NCI-H2171 treated with DMSO at 0.1 percent for 48 hours (cell line): ENCODE data around the gene AMOTL1.
"Not testable (repeated sequence)": the region's sequence is repeated elsewhere in the genome, so short reads cannot be mapped to it uniquely, and the experiment has no call there.

Source experiments
- DNase-seq: peaks from one replicate; lab custom pipeline; 2025; lab: John Stamatoyannopoulos, UW

Gene AMOTL1

GRCh38 chr11:94771390-94771789, 3.2 kb downstream of the AMOTL1 start:
- DNase-seq: no peak

GRCh38 chr11:94771951-94772350, 3.8 kb downstream of the AMOTL1 start:
- no peak for DNase-seq

- no peak for DNase-seq
Measured at GRCh38 chr11:94773842-94774241, 5.7 kb downstream of the AMOTL1 start.

- peak; percentile 70 for DNase-seq
Measured at GRCh38 chr11:94774345-94774744, 6.2 kb downstream of the AMOTL1 start.

- no peak for DNase-seq
Measured at GRCh38 chr11:94775567-94776327, 7.6 kb downstream of the AMOTL1 start.

GRCh38 chr11:94776351-94777321, 8.5 kb downstream of the AMOTL1 start:
- DNase-seq: peak; percentile 50

- DNase-seq: no peak
Measured at GRCh38 chr11:94780432-94780831, 12.3 kb downstream of the AMOTL1 start.

- no peak for DNase-seq
Measured at GRCh38 chr11:94781837-94782236, 13.7 kb downstream of the AMOTL1 start.

GRCh38 chr11:94782446-94782845, 14.3 kb downstream of the AMOTL1 start:
- no peak for DNase-seq

GRCh38 chr11:94784884-94785283, 16.7 kb downstream of the AMOTL1 start:
- peak; percentile 61 for DNase-seq

GRCh38 chr11:94785509-94785908, 17.4 kb downstream of the AMOTL1 start:
- DNase-seq: peak; percentile 57

- DNase-seq: peak; percentile 43
Measured at GRCh38 chr11:94786264-94787126, 18.3 kb downstream of the AMOTL1 start.

- DNase-seq: peak; percentile 14
Measured at GRCh38 chr11:94787801-94788200, 19.6 kb downstream of the AMOTL1 start.

GRCh38 chr11:94788396-94788795, 20.2 kb downstream of the AMOTL1 start:
- DNase-seq: no peak

- no peak for DNase-seq
Measured at GRCh38 chr11:94790197-94790596, 22.0 kb downstream of the AMOTL1 start.

GRCh38 chr11:94790661-94791180, 22.6 kb downstream of the AMOTL1 start:
- no peak for DNase-seq

- DNase-seq: no peak
Measured at GRCh38 chr11:94791216-94791889, 23.2 kb downstream of the AMOTL1 start.

GRCh38 chr11:94791942-94792341, 23.8 kb downstream of the AMOTL1 start:
- not testable (repeated sequence) for DNase-seq

- no peak for DNase-seq
Measured at GRCh38 chr11:94792451-94792850, 24.3 kb downstream of the AMOTL1 start.

- no peak for DNase-seq
Measured at GRCh38 chr11:94793002-94793401, 24.8 kb downstream of the AMOTL1 start.

GRCh38 chr11:94793822-94794221, 25.7 kb downstream of the AMOTL1 start:
- DNase-seq: no peak
